Endothelial cell of umbilical vein (primary cell): ENCODE measurements around the gene BAZ1A. TPM values are rescaled to one million over a fixed set of nuclear protein-coding genes. Genes with fewer than 3 reads are reported as not detected.

Source experiments
- Bru-seq: library from RNA; stranded (reverse); fragments of 400-500 nt; gene quantifications from one replicate; lab custom pipeline; 2021; lab: Mats Ljungman, UMichigan
- BruChase-seq, 2 experiments: library from RNA; stranded (reverse); fragments of 400-500 nt; gene quantifications; one replicate each; lab custom pipeline; 2021; lab: Mats Ljungman, UMichigan
- BruUV-seq: library from RNA; stranded (reverse); fragments of 400-500 nt; replicated peaks from 2 replicates; lab custom pipeline; 2021; lab: Mats Ljungman, UMichigan
- CTCF ChIA-PET: fragments of 300-600, 350-600 bp; sonication (Branson Sonifier 250); formaldehyde crosslinking; loops from one replicate; lab custom pipeline; 2021; ENCODE audit warnings: antibody characterized with exemption, inconsistent platforms; lab: Charles Lee
- POLR2A ChIA-PET: fragments of 300-600, 350-600 bp; sonication (Branson Sonifier 250); formaldehyde crosslinking; loops from one replicate; lab custom pipeline; 2021; ENCODE audit warnings: antibody characterized with exemption, inconsistent platforms; lab: Charles Lee
- DNase-seq: peaks from one replicate; pipeline ENCODE4 v3.0.0-alpha.2; 2011; ENCODE audit warnings: low read depth, low spot score
- FAIRE-seq: peaks from 2 replicates; lab custom pipeline; 2011; peaks lifted over from hg19 to GRCh38; lab: Jason Lieb, UNC
- H2AFZ ChIP-seq: 2 replicates; pipeline ENCODE4 v1.6.0; 2012; ENCODE audit warnings: low read depth, low read length, control low read depth, inconsistent platforms
- H3K27ac ChIP-seq: 2 replicates; pipeline ENCODE4 v1.5.1; 2011; ENCODE audit warnings: low read depth, mild to moderate bottlenecking, control low read depth, low read length, moderate library complexity; ENCODE audit not compliant: insufficient read depth
- H3K27me3 ChIP-seq, 2 experiments: 2 replicates each; pipeline versions ENCODE4 v1.6.0 to v1.6.1; 2011; ENCODE audit warnings: low read length in 2 of 2, mixed read lengths in 1 of 2; ENCODE audit not compliant: control insufficient read depth in 2 of 2, insufficient read depth in 2 of 2
- H3K36me3 ChIP-seq, 2 experiments: 2 replicates in 1 of 2; 3 replicates in 1 of 2; pipeline ENCODE4 v1.5.1; 2011; ENCODE audit warnings: low read length in 2 of 2, mild to moderate bottlenecking in 1 of 2, moderate library complexity in 1 of 2; ENCODE audit not compliant: control insufficient read depth in 2 of 2, insufficient read depth in 2 of 2; ENCODE audit errors: extremely low read depth in 1 of 2
- H3K4me1 ChIP-seq: 3 replicates; pipeline ENCODE4 v1.5.1; 2011; ENCODE audit warnings: mild to moderate bottlenecking, low read length; ENCODE audit not compliant: control insufficient read depth, insufficient read depth; ENCODE audit errors: extremely low read depth
- H3K4me2 ChIP-seq: 2 replicates; pipeline ENCODE4 v1.6.1; 2011; ENCODE audit warnings: low read length, control low read depth, mixed read lengths; ENCODE audit not compliant: insufficient read depth
- H3K4me3 ChIP-seq, 3 experiments: fragments of 200-600 bp in 1 of 3; sonication (generic), shearing (Covaris generic) in 1 of 3; replicated peaks in 1 of 3; 2 replicates each; pipeline ENCODE4 v1.5.1; 2011 to 2016; ENCODE audit warnings: control low read depth in 3 of 3, low read length in 3 of 3, mild to moderate bottlenecking in 2 of 3, inconsistent platforms in 1 of 3, low read depth in 1 of 3, moderate library complexity in 1 of 3; ENCODE audit not compliant: insufficient read depth in 1 of 3
- H3K79me2 ChIP-seq: 2 replicates; pipeline ENCODE4 v1.6.0; 2012; ENCODE audit warnings: low read length, inconsistent platforms; ENCODE audit not compliant: control insufficient read depth, insufficient read depth
- H3K9ac ChIP-seq: replicated peaks from 2 replicates; pipeline ENCODE3; 2011; ENCODE audit warnings: low read length, control low read depth; ENCODE audit not compliant: insufficient read depth; ENCODE audit errors: extremely low read depth
- H3K9me1 ChIP-seq: replicated peaks from 3 replicates; pipeline ENCODE4 v1.6.0; 2011; ENCODE audit warnings: mild to moderate bottlenecking, low read length; ENCODE audit not compliant: control insufficient read depth, insufficient read depth; ENCODE audit errors: extremely low read depth
- H3K9me3 ChIP-seq: replicated peaks from 2 replicates; pipeline ENCODE4 v1.5.1; 2012; ENCODE audit warnings: low read length, inconsistent platforms; ENCODE audit not compliant: control insufficient read depth, insufficient read depth
- H4K20me1 ChIP-seq: replicated peaks from 2 replicates; pipeline ENCODE3; 2011; ENCODE audit warnings: mild to moderate bottlenecking, low read length; ENCODE audit not compliant: control insufficient read depth, insufficient read depth; ENCODE audit errors: extremely low read depth
- GATA2 ChIP-seq: IDR thresholded peaks from 2 replicates; pipeline ENCODE4 v1.7.0; 2011; ENCODE audit warnings: low read depth, mild to moderate bottlenecking, moderate library complexity, mixed read lengths, low read length; ENCODE audit not compliant: insufficient read length, insufficient read depth
- POLR2A ChIP-seq: IDR thresholded peaks from 2 replicates; pipeline ENCODE4 v1.6.1; 2012; ENCODE audit warnings: low read depth, mild to moderate bottlenecking, control low read depth, low read length
- POLR2AphosphoS5 ChIP-seq: IDR thresholded peaks from 2 replicates; pipeline ENCODE4 v1.6.1; 2012; ENCODE audit warnings: low read depth, mild to moderate bottlenecking, control low read depth, low read length, moderate library complexity; ENCODE audit not compliant: insufficient read depth
- dilution Hi-C: fragments of 300-500 bp; cut with MboI; formaldehyde crosslinking; loops from one replicate; pipeline ENCODE4 v1.15.0; 2019; ENCODE audit warnings: low sequenced_read_pairs; ENCODE audit not compliant: extremely low pct_ligation_motif_present
- intact Hi-C: fragments of 100-400 bp; cut with micrococcal nuclease; formaldehyde crosslinking; loops from one replicate; pipeline ENCODE4 v1.10.0; 2022
- long read RNA-seq: library from polyadenylated mRNA; stranded (forward); transcript quantifications from one replicate; pipeline ENCODE4 v2.0.0, GENCODE V29; 2021
- polyA minus RNA-seq, 3 experiments: library from RNA; depleted of rRNA, polyadenylated mRNA; stranded (reverse); fragments of >200 nt; gene quantifications; 1 replicate in 1 of 3; 2 replicates in 2 of 3; pipeline ENCODE4 v1.2.3, GENCODE V29; 2011
- polyA plus RNA-seq, 4 experiments: library from polyadenylated mRNA; depleted of rRNA in 3 of 4; stranded (reverse) in 3 of 4; unstranded in 1 of 4; fragments of >200 nt; gene quantifications; 2 replicates each; pipeline versions ENCODE4 v1.2.1 to v1.2.3, GENCODE V29; 2011 to 2012; ENCODE audit warnings: missing spikeins in 1 of 4
- total RNA-seq: library from RNA; stranded (reverse); gene quantifications from 2 replicates; pipeline ENCODE4 v1.2.3, GENCODE V29; 2021
- TF ChIP-seq, protein P1 (sequence below): IDR thresholded peaks from 2 replicates; pipeline ENCODE4 v1.6.1; 2011; ENCODE audit not compliant: insufficient read depth, insufficient read length

BAZ1A gene, protein sequence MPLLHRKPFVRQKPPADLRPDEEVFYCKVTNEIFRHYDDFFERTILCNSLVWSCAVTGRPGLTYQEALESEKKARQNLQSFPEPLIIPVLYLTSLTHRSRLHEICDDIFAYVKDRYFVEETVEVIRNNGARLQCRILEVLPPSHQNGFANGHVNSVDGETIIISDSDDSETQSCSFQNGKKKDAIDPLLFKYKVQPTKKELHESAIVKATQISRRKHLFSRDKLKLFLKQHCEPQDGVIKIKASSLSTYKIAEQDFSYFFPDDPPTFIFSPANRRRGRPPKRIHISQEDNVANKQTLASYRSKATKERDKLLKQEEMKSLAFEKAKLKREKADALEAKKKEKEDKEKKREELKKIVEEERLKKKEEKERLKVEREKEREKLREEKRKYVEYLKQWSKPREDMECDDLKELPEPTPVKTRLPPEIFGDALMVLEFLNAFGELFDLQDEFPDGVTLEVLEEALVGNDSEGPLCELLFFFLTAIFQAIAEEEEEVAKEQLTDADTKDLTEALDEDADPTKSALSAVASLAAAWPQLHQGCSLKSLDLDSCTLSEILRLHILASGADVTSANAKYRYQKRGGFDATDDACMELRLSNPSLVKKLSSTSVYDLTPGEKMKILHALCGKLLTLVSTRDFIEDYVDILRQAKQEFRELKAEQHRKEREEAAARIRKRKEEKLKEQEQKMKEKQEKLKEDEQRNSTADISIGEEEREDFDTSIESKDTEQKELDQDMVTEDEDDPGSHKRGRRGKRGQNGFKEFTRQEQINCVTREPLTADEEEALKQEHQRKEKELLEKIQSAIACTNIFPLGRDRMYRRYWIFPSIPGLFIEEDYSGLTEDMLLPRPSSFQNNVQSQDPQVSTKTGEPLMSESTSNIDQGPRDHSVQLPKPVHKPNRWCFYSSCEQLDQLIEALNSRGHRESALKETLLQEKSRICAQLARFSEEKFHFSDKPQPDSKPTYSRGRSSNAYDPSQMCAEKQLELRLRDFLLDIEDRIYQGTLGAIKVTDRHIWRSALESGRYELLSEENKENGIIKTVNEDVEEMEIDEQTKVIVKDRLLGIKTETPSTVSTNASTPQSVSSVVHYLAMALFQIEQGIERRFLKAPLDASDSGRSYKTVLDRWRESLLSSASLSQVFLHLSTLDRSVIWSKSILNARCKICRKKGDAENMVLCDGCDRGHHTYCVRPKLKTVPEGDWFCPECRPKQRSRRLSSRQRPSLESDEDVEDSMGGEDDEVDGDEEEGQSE (N-terminal part only)
- total RNA-seq (49.1 and 52.1 TPM in 2 replicates), polyA plus RNA-seq (11.8 and 15.2 TPM in 2 replicates), polyA minus RNA-seq (20.9 and 27.7 TPM in 2 replicates), Bru-seq, nascent RNA (percentile 89 among the genes with signal in this experiment), BruChase-seq, experiment 1, labeled RNA remaining after a 6-hour chase (percentile 87 among the genes with signal in this experiment), BruChase-seq, experiment 2, labeled RNA remaining after a 2-hour chase (percentile 86 among the genes with signal in this experiment)
- 23.6 and 26.4 TPM in 2 replicates for polyA plus RNA-seq (2011; cell fraction: cytosol; rRNA removed)
- 62.9 and 64.4 TPM in 2 replicates for polyA plus RNA-seq (2011; cell fraction: nucleus; rRNA removed)
- polyA plus RNA-seq (2012) = 42.1 and 49.9 TPM in 2 replicates
- polyA minus RNA-seq (2011; cell fraction: cytosol; rRNA and poly(A)+ RNA removed) = 20.0 TPM
- polyA minus RNA-seq (2011; cell fraction: nucleus; rRNA and poly(A)+ RNA removed) = 42.7 and 55.0 TPM in 2 replicates
- long read RNA-seq, full-length matches to known transcripts = 15 of 64 reads
- long read RNA-seq, partial matches to known transcripts = 42 of 64 reads
- long read RNA-seq, other reads (novel, unspliced or antisense) = 7 of 64 reads

DNA sequence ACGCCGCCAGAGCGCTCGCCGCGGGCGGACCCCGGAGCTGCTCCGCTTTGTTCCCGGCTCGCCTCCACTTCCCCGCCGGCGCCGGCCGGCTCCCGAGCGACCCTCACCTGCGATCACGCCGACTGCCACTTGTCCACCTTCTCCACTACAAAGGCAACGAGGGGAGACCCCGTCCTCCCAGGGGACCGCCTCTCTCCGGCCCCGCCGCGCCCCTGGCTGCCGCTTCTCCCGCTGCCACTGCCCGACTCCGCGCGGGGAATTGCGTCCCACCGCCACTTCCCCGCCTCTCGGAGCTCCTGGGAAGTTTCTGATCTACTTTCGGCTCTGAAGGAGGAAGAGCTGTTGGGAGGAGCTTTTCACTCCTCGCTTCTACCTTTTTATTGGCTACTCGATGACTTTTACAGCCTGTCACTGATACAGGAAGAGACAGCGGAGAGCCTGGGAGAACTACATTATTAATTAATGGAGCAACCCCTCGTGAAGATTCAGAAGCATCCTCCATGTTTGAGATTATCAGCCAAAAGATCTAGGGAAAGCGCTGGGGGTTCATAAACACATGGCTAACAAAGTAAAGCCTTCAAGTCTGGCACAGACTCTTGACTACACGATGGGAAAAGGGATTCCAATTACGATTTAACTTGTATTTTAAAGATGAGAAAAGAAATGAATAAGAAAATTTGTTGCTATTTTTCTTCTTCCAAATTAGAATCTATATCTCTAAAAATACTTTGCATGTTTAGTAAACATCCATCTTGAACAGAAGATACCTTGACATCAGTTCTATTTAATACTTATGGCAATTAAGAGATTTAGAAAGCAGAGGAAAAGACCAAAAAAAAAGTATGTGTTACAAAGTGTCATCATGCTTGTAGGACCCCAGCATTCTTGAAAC is at the start of gene BAZ1A:
Gene BAZ1A, minus strand, starts transcription at position 330 of the 892 bp plus-strand sequence. CDS start 756 bp downstream, outside the sequence.
- no peaks in the 10 kb centered on the region for H3K9me3 ChIP-seq
- peak within 1 kb of the TSS; percentile 78 to 85 (median 80) for H3K4me3 ChIP-seq
- peak within 1 kb of the TSS; percentile 95 for H3K4me2 ChIP-seq
- H3K4me1 ChIP-seq = peaks cover 14% of the 10 kb centered on the region
- dilution Hi-C loops (no loop called here), intact Hi-C loops (loop anchor here (1.0 to 2.0 kb wide), 4 partner anchors 94 to 248 kb away; partner anchors contain the start of genes FAM177A1 and PRORP)
- H3K36me3 ChIP-seq = no peaks in the 10 kb centered on the region
- CTCF ChIA-PET = interaction anchor here (0.6 to 1.3 kb wide), 9 partner anchors 10 to 812 kb away, joined by 3 to 12 read pairs (median 3); no protein-coding TSS in a partner anchor
- peaks cover 51% of the 10 kb centered on the region for H3K79me2 ChIP-seq
- peak within 1 kb of the TSS; percentile 84 for H3K27ac ChIP-seq
- no peaks in the 10 kb centered on the region for H3K27me3 ChIP-seq
- H3K9ac ChIP-seq = peak within 1 kb of the TSS; percentile 88
- FAIRE-seq = peak; percentile 92
- peak; percentile 90 for DNase-seq
- no peaks in the 10 kb centered on the region for H3K9me1 ChIP-seq
- BruUV-seq = TSS peak; percentile 50
- H2AFZ ChIP-seq = peak within 1 kb of the TSS; percentile 54
- peaks cover 3% of the 10 kb centered on the region for H4K20me1 ChIP-seq
- POLR2A ChIA-PET = interaction anchor here (0.6 to 1.6 kb wide), 8 partner anchors 13 to 246 kb away, joined by 3 to 10 read pairs (median 4); partner anchors contain the start of genes FAM177A1, PPP2R3C and SRP54
- TF ChIP-seq, protein P1, sequence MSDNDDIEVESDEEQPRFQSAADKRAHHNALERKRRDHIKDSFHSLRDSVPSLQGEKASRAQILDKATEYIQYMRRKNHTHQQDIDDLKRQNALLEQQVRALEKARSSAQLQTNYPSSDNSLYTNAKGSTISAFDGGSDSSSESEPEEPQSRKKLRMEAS = no peak
- TF ChIP-seq GATA2 = peak; percentile 76
- peak; percentile 95 for TF ChIP-seq POLR2A
- peak; percentile 86 for TF ChIP-seq POLR2AphosphoS5
